Liver (tissue), 3 donors: Measurements from ENCODE around the gene NSD1.

Experiments
- EGR1 ChIP-seq, 2 donors: IDR thresholded peaks; 2 replicates each; pipeline ENCODE4 v1.6.1; 2016 to 2018; ENCODE audit warnings: antibody characterized with exemption in 2 of 2, low read depth in 2 of 2
- GABPA ChIP-seq, 2 donors: IDR thresholded peaks in 1 of 2; conservative IDR thresholded peaks in 1 of 2; 2 replicates each; pipeline ENCODE4 v1.6.1; 2016; ENCODE audit warnings: antibody characterized with exemption in 2 of 2, mild to moderate bottlenecking in 1 of 2, moderate library complexity in 1 of 2
- HNF4G ChIP-seq: IDR thresholded peaks from 2 replicates; pipeline ENCODE4 v1.6.1; 2016; ENCODE audit warnings: antibody characterized with exemption
- JUND ChIP-seq, 2 donors: IDR thresholded peaks; 2 replicates each; pipeline ENCODE4 v1.6.1; 2016; ENCODE audit warnings: antibody characterized with exemption in 2 of 2
- RAD21 ChIP-seq, 2 donors: IDR thresholded peaks; 2 replicates each; pipeline ENCODE4 v1.6.1; 2016; ENCODE audit warnings: antibody characterized with exemption in 2 of 2, mild to moderate bottlenecking in 2 of 2
- RXRA ChIP-seq, 2 donors: IDR thresholded peaks; 2 replicates each; pipeline ENCODE4 v1.6.1; 2017 to 2018; ENCODE audit warnings: antibody characterized with exemption in 2 of 2, mild to moderate bottlenecking in 1 of 2
- SP1 ChIP-seq: IDR thresholded peaks from 2 replicates; pipeline ENCODE4 v1.6.1; 2018; ENCODE audit warnings: antibody characterized with exemption, mild to moderate bottlenecking
- TAF1 ChIP-seq: conservative IDR thresholded peaks from 2 replicates; pipeline ENCODE4 v1.6.1; 2016; ENCODE audit warnings: antibody characterized with exemption, mild to moderate bottlenecking
- YY1 ChIP-seq: IDR thresholded peaks from 2 replicates; pipeline ENCODE4 v1.6.1; 2016; ENCODE audit warnings: antibody characterized with exemption, mild to moderate bottlenecking
- TF ChIP-seq, protein P1 (sequence below): fragments of 150-350 bp; IDR thresholded peaks from 2 replicates; pipeline ENCODE4 v1.5.1; 2017; ENCODE audit warnings: improper control_type of control experiment, low read depth, low read length; ENCODE audit not compliant: missing input control
- TF ChIP-seq, protein P2 (sequence below): IDR thresholded peaks from 2 replicates; pipeline ENCODE4 v1.6.1; 2016; ENCODE audit warnings: antibody characterized with exemption, mild to moderate bottlenecking
- TF ChIP-seq, protein P3 (sequence below): IDR thresholded peaks from 2 replicates; pipeline ENCODE4 v1.6.1; 2016; ENCODE audit warnings: antibody characterized with exemption
- TF ChIP-seq, protein P4 (sequence below): IDR thresholded peaks from 2 replicates; pipeline ENCODE4 v1.6.1; 2016; ENCODE audit warnings: antibody characterized with exemption
- donor health status: healthy.
- donor health status: healthy.

DNA sequence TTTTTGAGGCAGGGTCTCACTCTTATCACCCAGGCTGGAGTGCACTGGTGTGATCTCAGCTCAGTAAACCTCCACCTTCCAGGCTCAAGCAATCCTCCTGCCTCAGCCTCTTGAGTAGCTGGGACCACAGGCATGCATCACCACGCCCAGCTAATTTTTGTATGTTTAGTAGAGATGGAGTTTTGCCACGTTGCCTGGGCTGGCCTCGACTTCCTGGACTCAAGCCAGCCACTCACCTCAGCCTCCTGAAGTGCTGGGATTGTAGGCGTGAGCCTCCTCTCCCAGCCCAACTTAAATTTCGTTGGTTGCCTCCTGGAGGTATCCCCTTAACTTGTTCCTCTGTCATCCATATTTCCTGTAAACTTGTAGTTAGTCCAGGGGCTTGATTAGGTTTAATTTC is 122.7 kb downstream of the NSD1 start:
- TF ChIP-seq, protein P1, sequence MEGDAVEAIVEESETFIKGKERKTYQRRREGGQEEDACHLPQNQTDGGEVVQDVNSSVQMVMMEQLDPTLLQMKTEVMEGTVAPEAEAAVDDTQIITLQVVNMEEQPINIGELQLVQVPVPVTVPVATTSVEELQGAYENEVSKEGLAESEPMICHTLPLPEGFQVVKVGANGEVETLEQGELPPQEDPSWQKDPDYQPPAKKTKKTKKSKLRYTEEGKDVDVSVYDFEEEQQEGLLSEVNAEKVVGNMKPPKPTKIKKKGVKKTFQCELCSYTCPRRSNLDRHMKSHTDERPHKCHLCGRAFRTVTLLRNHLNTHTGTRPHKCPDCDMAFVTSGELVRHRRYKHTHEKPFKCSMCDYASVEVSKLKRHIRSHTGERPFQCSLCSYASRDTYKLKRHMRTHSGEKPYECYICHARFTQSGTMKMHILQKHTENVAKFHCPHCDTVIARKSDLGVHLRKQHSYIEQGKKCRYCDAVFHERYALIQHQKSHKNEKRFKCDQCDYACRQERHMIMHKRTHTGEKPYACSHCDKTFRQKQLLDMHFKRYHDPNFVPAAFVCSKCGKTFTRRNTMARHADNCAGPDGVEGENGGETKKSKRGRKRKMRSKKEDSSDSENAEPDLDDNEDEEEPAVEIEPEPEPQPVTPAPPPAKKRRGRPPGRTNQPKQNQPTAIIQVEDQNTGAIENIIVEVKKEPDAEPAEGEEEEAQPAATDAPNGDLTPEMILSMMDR, result no peak
- TF ChIP-seq TAF1 (no peak), RAD21 (IDR thresholded peaks at IDR 0.05) (no peak), HNF4G (no peak), RXRA (IDR thresholded peaks at IDR 0.05) (no peak), YY1 (no peak), SP1 (no peak), JUND (IDR thresholded peaks at IDR 0.05) (no peak), GABPA (IDR thresholded peaks at IDR 0.05 in 1 of 2, conservative IDR thresholded peaks at IDR 0.05 in 1 of 2) (no peak), EGR1 (IDR thresholded peaks at IDR 0.05; ENCODE audit: low read depth in 2 of 2) (no peak)
- TF ChIP-seq, protein P2, sequence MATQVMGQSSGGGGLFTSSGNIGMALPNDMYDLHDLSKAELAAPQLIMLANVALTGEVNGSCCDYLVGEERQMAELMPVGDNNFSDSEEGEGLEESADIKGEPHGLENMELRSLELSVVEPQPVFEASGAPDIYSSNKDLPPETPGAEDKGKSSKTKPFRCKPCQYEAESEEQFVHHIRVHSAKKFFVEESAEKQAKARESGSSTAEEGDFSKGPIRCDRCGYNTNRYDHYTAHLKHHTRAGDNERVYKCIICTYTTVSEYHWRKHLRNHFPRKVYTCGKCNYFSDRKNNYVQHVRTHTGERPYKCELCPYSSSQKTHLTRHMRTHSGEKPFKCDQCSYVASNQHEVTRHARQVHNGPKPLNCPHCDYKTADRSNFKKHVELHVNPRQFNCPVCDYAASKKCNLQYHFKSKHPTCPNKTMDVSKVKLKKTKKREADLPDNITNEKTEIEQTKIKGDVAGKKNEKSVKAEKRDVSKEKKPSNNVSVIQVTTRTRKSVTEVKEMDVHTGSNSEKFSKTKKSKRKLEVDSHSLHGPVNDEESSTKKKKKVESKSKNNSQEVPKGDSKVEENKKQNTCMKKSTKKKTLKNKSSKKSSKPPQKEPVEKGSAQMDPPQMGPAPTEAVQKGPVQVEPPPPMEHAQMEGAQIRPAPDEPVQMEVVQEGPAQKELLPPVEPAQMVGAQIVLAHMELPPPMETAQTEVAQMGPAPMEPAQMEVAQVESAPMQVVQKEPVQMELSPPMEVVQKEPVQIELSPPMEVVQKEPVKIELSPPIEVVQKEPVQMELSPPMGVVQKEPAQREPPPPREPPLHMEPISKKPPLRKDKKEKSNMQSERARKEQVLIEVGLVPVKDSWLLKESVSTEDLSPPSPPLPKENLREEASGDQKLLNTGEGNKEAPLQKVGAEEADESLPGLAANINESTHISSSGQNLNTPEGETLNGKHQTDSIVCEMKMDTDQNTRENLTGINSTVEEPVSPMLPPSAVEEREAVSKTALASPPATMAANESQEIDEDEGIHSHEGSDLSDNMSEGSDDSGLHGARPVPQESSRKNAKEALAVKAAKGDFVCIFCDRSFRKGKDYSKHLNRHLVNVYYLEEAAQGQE, result no peak
- TF ChIP-seq, protein P3, sequence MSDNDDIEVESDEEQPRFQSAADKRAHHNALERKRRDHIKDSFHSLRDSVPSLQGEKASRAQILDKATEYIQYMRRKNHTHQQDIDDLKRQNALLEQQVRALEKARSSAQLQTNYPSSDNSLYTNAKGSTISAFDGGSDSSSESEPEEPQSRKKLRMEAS, result no peak
- TF ChIP-seq, protein P4, sequence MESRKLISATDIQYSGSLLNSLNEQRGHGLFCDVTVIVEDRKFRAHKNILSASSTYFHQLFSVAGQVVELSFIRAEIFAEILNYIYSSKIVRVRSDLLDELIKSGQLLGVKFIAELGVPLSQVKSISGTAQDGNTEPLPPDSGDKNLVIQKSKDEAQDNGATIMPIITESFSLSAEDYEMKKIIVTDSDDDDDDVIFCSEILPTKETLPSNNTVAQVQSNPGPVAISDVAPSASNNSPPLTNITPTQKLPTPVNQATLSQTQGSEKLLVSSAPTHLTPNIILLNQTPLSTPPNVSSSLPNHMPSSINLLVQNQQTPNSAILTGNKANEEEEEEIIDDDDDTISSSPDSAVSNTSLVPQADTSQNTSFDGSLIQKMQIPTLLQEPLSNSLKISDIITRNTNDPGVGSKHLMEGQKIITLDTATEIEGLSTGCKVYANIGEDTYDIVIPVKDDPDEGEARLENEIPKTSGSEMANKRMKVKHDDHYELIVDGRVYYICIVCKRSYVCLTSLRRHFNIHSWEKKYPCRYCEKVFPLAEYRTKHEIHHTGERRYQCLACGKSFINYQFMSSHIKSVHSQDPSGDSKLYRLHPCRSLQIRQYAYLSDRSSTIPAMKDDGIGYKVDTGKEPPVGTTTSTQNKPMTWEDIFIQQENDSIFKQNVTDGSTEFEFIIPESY, result no peak
